Caco-2 (cell line): ENCODE measurements around the gene CRADD. TPM values are rescaled to one million over a fixed set of nuclear protein-coding genes. Genes with fewer than 3 reads are reported as not detected.

Experiments
- BruUV-seq: library from RNA; stranded (reverse); fragments of 400-500 nt; replicated peaks from 2 replicates; lab custom pipeline; 2021; lab: Mats Ljungman, UMichigan
- CTCF ChIA-PET: fragments of 300-600 bp; sonication (Branson Sonifier 250); formaldehyde crosslinking; loops from one replicate; lab custom pipeline; 2022; ENCODE audit warnings: antibody characterized with exemption; lab: Charles Lee
- POLR2A ChIA-PET: fragments of 300-600 bp; sonication (Branson Sonifier 250); formaldehyde crosslinking; loops from one replicate; lab custom pipeline; 2022; ENCODE audit warnings: antibody characterized with exemption; lab: Charles Lee
- DNase-seq, 2 experiments: peaks; one replicate each; pipeline versions ENCODE4 v3.0.0 to v3.0.0-alpha.2; 2020 to 2022
- H3K27me3 ChIP-seq: replicated peaks from 2 replicates; pipeline ENCODE4 v1.6.0; 2011; ENCODE audit warnings: low read length; ENCODE audit not compliant: control insufficient read depth, insufficient read depth
- H3K36me3 ChIP-seq: 2 replicates; pipeline ENCODE4 v1.5.1; 2011; ENCODE audit warnings: low read length; ENCODE audit not compliant: control insufficient read depth, insufficient read depth
- H3K4me1 ChIP-seq: fragments of 250-450 bp; sonication (Bioruptor Pico); 2 replicates; pipeline ENCODE4 v1.5.1; 2020; ENCODE audit warnings: mild to moderate bottlenecking
- H3K4me3 ChIP-seq: 2 replicates; pipeline ENCODE4 v1.5.1; 2011; ENCODE audit warnings: low read depth, mild to moderate bottlenecking, control low read depth, low read length
- H3K9me3 ChIP-seq: fragments of 250-450 bp; sonication (Bioruptor Pico); 2 replicates; pipeline ENCODE4 v1.5.1; 2020; ENCODE audit warnings: mild to moderate bottlenecking, moderate library complexity
- H3K27ac Mint-ChIP-seq: one replicate; pipeline ENCODE4 v1.8.0; 2022; ENCODE audit warnings: mixed read lengths; ENCODE audit not compliant: unreplicated experiment
- H3K27me3 Mint-ChIP-seq: one replicate; pipeline ENCODE4 v1.8.0; 2022; ENCODE audit warnings: mixed read lengths; ENCODE audit not compliant: insufficient read depth, unreplicated experiment
- H3K36me3 Mint-ChIP-seq: one replicate; pipeline ENCODE4 v1.8.0; 2022; ENCODE audit warnings: mild to moderate bottlenecking, mixed read lengths; ENCODE audit not compliant: insufficient read depth, unreplicated experiment
- H3K4me1 Mint-ChIP-seq: one replicate; pipeline ENCODE4 v1.8.0; 2022; ENCODE audit warnings: low read depth, mixed read lengths; ENCODE audit not compliant: unreplicated experiment
- H3K4me3 Mint-ChIP-seq: one replicate; pipeline ENCODE4 v1.8.0; 2022; ENCODE audit warnings: mild to moderate bottlenecking, moderate library complexity, mixed read lengths; ENCODE audit not compliant: unreplicated experiment
- H3K9me3 Mint-ChIP-seq: one replicate; pipeline ENCODE4 v1.8.0; 2022; ENCODE audit warnings: mixed read lengths; ENCODE audit not compliant: unreplicated experiment
- intact Hi-C: fragments of 100-400 bp; cut with micrococcal nuclease; formaldehyde crosslinking; loops from one replicate; pipeline ENCODE4 v1.10.0; 2022; ENCODE audit not compliant: unreplicated experiment
- total RNA-seq: library from RNA; stranded (reverse); gene quantifications from 2 replicates; pipeline ENCODE4 v1.2.3, GENCODE V29; 2022
- TF ChIP-seq, protein P1 (sequence below), 2 experiments: fragments of 200-600 bp in 1 of 2; IDR thresholded peaks; 1 replicate in 1 of 2; 2 replicates in 1 of 2; pipeline versions ENCODE4 v1.5.1 to v1.8.0; 2011 to 2022; ENCODE audit warnings: antibody characterized with exemption in 1 of 2, control low read depth in 1 of 2, inconsistent platforms in 1 of 2, low read depth in 1 of 2, low read length in 1 of 2, mild to moderate bottlenecking in 1 of 2, moderate library complexity in 1 of 2; ENCODE audit not compliant: insufficient read depth in 1 of 2, severe bottlenecking in 1 of 2, unreplicated experiment in 1 of 2

The CRADD gene
- total RNA-seq, 1 experiment from 2014 or later, result 29.2 TPM

DNA sequence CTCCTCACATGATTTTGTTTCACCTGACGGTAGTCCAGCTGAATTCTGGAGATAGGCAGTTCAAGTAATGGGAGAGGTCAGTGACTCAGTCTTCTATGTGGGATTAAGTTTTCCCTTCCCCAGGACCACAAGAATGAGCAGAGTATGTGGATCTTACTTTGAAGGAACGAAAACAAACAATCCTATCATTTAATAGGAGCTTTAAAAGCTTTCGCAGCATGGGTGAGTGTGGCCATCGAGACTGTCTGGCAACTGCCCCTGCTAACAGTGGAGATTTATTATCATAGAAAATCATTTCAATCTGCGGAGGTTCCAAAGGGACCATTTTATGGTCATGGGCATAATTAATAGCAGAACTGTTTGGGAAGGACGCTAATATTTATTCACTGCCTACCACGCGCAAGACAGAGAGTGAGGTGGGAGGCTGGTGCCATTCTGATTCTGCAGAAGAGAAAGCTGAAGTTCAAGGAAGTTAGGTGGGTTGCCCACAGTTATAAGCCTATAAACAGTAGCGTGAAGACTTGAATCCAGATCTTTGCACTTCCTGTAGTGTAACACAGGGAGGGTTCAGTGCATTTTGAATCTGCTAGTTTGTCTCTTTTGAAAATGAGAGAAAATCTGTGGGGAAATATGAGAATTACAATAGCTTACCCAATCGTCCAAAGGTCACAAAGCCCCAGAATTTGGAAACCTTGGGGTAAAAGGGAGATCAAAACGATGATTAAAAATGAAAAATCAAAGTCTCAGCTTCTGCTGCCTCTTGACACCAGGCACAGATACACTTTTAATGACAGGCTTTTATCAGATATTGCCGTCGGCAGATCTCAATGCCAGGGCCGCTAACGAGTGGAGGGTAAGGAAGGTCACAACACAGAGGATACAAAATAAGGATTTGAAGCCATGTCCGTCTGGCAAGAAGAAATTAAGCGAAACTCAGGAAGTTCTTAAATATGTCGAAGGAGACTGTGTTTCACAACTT is 209.6 kb downstream of the CRADD start:
- no peaks in the 10 kb centered on the region for H3K9me3 Mint-ChIP-seq
- Histone ChIP-seq H3K4me3 (no peak overlapping the region), H3K27me3 (no peaks in the 10 kb centered on the region), H3K4me1 (peaks cover 33% of the 10 kb centered on the region), H3K9me3 (no peaks in the 10 kb centered on the region), H3K36me3 (no peaks in the 10 kb centered on the region)
- POLR2A ChIA-PET, result no interaction called here
- peak overlapping the region; percentile 28 for H3K27ac Mint-ChIP-seq
- CTCF ChIA-PET, result interaction anchor here (0.8 to 1.1 kb wide), 2 partner anchors 188 to 215 kb away, joined by 3 to 8 read pairs; no protein-coding TSS in a partner anchor
- intact Hi-C loops, result loop anchor here (10.0 kb wide), 1 partner anchor 188 kb away; no protein-coding TSS in a partner anchor
- DNase-seq, result peak in 1 of 2 experiments; percentile 30
- no peaks in the 10 kb centered on the region for H3K27me3 Mint-ChIP-seq
- BruUV-seq, result no TSS peak
- H3K36me3 Mint-ChIP-seq, result no peaks in the 10 kb centered on the region
- H3K4me1 Mint-ChIP-seq, result peaks cover 16% of the 10 kb centered on the region
- TF ChIP-seq, protein P1, sequence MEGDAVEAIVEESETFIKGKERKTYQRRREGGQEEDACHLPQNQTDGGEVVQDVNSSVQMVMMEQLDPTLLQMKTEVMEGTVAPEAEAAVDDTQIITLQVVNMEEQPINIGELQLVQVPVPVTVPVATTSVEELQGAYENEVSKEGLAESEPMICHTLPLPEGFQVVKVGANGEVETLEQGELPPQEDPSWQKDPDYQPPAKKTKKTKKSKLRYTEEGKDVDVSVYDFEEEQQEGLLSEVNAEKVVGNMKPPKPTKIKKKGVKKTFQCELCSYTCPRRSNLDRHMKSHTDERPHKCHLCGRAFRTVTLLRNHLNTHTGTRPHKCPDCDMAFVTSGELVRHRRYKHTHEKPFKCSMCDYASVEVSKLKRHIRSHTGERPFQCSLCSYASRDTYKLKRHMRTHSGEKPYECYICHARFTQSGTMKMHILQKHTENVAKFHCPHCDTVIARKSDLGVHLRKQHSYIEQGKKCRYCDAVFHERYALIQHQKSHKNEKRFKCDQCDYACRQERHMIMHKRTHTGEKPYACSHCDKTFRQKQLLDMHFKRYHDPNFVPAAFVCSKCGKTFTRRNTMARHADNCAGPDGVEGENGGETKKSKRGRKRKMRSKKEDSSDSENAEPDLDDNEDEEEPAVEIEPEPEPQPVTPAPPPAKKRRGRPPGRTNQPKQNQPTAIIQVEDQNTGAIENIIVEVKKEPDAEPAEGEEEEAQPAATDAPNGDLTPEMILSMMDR (IDR thresholded peaks at IDR 0.05; ENCODE audit: insufficient read depth in 1 of 2, low read depth in 1 of 2, low read length in 1 of 2, severe bottlenecking in 1 of 2, unreplicated experiment in 1 of 2), result no peak
- H3K4me3 Mint-ChIP-seq, result no peak overlapping the region

DNA sequence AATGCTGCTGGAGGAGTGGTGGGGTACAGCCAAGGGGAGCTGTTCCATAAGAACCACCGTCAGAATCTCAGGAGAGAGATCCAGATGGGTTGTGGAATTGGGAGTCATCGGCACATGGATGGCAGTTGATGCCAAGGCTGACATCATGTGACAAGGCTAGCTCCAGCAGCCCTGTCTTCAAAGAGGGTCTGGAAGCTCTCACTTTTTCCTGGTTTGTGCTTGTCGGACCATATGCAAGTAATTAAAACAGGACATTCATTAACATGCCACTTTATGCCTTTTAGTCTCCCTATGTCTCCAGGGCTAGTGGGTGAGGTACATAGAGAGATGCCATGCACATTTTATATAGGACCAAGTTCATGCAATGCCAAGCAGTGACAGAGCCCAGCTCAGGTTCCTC is 211.8 kb downstream of the CRADD start:
- H3K9me3 ChIP-seq, result no peaks in the 10 kb centered on the region
- ChIA-PET CTCF (no interaction called here), POLR2A (no interaction called here)
- no peak for DNase-seq
- no peak overlapping the region for H3K27ac Mint-ChIP-seq
- intact Hi-C loops, result loop anchor here (10.0 kb wide), 1 partner anchor 186 kb away; no protein-coding TSS in a partner anchor
- no peaks in the 10 kb centered on the region for H3K36me3 ChIP-seq
- peaks cover 31% of the 10 kb centered on the region for H3K4me1 ChIP-seq
- H3K27me3 Mint-ChIP-seq, result no peaks in the 10 kb centered on the region
- H3K4me3 Mint-ChIP-seq, result no peak overlapping the region
- TF ChIP-seq, protein P1 (IDR thresholded peaks at IDR 0.05; ENCODE audit: insufficient read depth in 1 of 2, low read depth in 1 of 2, low read length in 1 of 2, severe bottlenecking in 1 of 2, unreplicated experiment in 1 of 2), result no peak
- no TSS peak for BruUV-seq
- H3K27me3 ChIP-seq, result no peaks in the 10 kb centered on the region
- H3K4me1 Mint-ChIP-seq, result peaks cover 21% of the 10 kb centered on the region
- H3K9me3 Mint-ChIP-seq, result no peaks in the 10 kb centered on the region
- no peak overlapping the region for H3K4me3 ChIP-seq
- H3K36me3 Mint-ChIP-seq, result no peaks in the 10 kb centered on the region

DNA sequence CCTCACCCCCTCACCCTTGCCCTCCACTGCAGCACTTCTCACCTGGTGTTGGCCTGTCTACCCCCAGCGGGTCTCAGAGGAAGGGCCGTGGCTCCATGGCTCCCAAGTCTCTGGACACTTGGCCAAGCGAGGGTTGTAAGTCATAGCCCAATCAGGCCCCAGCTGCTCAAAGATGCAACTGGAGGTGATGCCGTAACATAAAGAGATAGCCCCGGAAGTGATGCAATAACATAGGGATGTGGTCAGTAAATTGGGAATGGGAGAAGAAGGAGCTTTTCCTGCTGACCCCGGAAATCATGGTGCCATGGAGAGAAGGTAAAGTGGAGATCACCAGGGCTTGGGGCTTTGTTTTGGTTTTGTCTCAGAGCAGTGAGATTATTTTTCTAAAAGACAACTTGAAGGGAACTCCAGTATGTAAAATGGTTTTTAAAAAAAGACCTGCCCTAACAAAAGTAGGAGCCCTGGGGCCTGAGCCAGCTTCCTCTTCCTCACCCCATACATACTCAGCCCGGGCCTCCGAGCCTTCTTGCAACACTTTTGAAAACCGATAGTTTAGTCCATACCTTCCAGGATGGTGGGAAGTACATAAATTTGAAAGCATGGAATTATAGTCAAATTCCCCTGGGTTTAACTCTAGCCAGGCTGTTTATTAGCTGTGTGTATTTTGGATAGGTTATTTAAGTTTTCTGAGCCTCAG is 212.5 kb downstream of the CRADD start:
- no TSS peak for BruUV-seq
- Mint-ChIP-seq H3K4me1 (peaks cover 20% of the 10 kb centered on the region), H3K27ac (no peak overlapping the region), H3K4me3 (no peak overlapping the region), H3K27me3 (no peaks in the 10 kb centered on the region), H3K36me3 (no peaks in the 10 kb centered on the region), H3K9me3 (no peaks in the 10 kb centered on the region)
- ChIA-PET POLR2A (no interaction called here), CTCF (no interaction called here)
- TF ChIP-seq, protein P1 (IDR thresholded peaks at IDR 0.05; ENCODE audit: insufficient read depth in 1 of 2, low read depth in 1 of 2, low read length in 1 of 2, severe bottlenecking in 1 of 2, unreplicated experiment in 1 of 2), result no peak
- intact Hi-C loops, result loop anchor here (10.0 kb wide), 1 partner anchor 185 kb away; no protein-coding TSS in a partner anchor
- H3K36me3 ChIP-seq, result no peaks in the 10 kb centered on the region
- H3K9me3 ChIP-seq, result no peaks in the 10 kb centered on the region
- H3K4me1 ChIP-seq, result peaks cover 24% of the 10 kb centered on the region
- no peak for DNase-seq
- H3K27me3 ChIP-seq, result no peaks in the 10 kb centered on the region
- H3K4me3 ChIP-seq, result no peak overlapping the region
